B cell (primary cell): Measurements from ENCODE around the gene FMN1. TPM values are rescaled to one million over a fixed set of nuclear protein-coding genes. Genes with fewer than 3 reads are reported as not detected.

ENCODE experiments used
- ATAC-seq: fragments of 200-7000 bp; cut with Tn5 transposase; one replicate; pipeline ENCODE4 v1.10.0; 2021; ENCODE audit warnings: low read depth, mild to moderate bottlenecking, moderate number of reproducible peaks, moderate library complexity
- CTCF ChIA-PET: fragments of 350-600 bp; sonication (Branson Sonifier 250); formaldehyde crosslinking; loops from one replicate; lab custom pipeline; 2021; ENCODE audit warnings: antibody characterized with exemption, inconsistent platforms; lab: Charles Lee
- POLR2A ChIA-PET: fragments of 350-600 bp; sonication (Branson Sonifier 250); formaldehyde crosslinking; loops from one replicate; lab custom pipeline; 2021; ENCODE audit warnings: antibody characterized with exemption; lab: Charles Lee
- DNase-seq: peaks from one replicate; pipeline ENCODE4 v3.0.0; 2013
- H2AFZ ChIP-seq: 2 replicates; pipeline ENCODE4 v1.6.1; 2012; ENCODE audit warnings: mild to moderate bottlenecking, low read depth, low read length; ENCODE audit not compliant: insufficient read depth, poor library complexity, severe bottlenecking
- H3K27ac ChIP-seq, 2 donors: 1 replicate in 1 of 2; 2 replicates in 1 of 2; pipeline ENCODE4 v1.5.1; 2012 to 2013; ENCODE audit warnings: low read length in 2 of 2, mild to moderate bottlenecking in 2 of 2, moderate library complexity in 1 of 2
- H3K27me3 ChIP-seq, 4 experiments: fragments of 200-600 bp in 1 of 4; sonication (generic) in 1 of 4; replicated peaks in 1 of 4; 1 replicate in 2 of 4; 2 replicates in 2 of 4; pipeline versions ENCODE4 v1.6.1 to v1.7.0; 2013 to 2016; ENCODE audit warnings: low read length in 3 of 4, mild to moderate bottlenecking in 2 of 4, mixed read lengths in 1 of 4, moderate library complexity in 1 of 4; ENCODE audit not compliant: insufficient read depth in 4 of 4, control insufficient read depth in 3 of 4; ENCODE audit errors: control extremely low read depth in 1 of 4
- H3K36me3 ChIP-seq, 2 experiments: replicated peaks in 1 of 2; 1 replicate in 1 of 2; 2 replicates in 1 of 2; pipeline versions ENCODE4 v1.6.1 to v1.7.1; 2013; ENCODE audit warnings: low read length in 1 of 2; ENCODE audit not compliant: insufficient read depth in 2 of 2, control insufficient read depth in 1 of 2; ENCODE audit errors: control extremely low read depth in 1 of 2, extremely low read depth in 1 of 2
- H3K4me1 ChIP-seq, 2 donors: fragments of 200-600 bp in 1 of 2; sonication (generic) in 1 of 2; 1 replicate in 1 of 2; 2 replicates in 1 of 2; pipeline versions ENCODE4 v1.5.1 to v1.6.1; 2013 to 2017; ENCODE audit warnings: low read length in 2 of 2; ENCODE audit not compliant: control insufficient read depth in 2 of 2, insufficient read depth in 2 of 2
- H3K4me2 ChIP-seq: replicated peaks from 2 replicates; pipeline ENCODE3; 2012; ENCODE audit warnings: mild to moderate bottlenecking, low read depth, low read length; ENCODE audit not compliant: poor library complexity, severe bottlenecking
- H3K4me3 ChIP-seq, 5 experiments: fragments of 200-600 bp in 1 of 5; sonication (generic) in 1 of 5; 1 replicate in 3 of 5; 2 replicates in 2 of 5; pipeline versions ENCODE4 v1.5.1 to v1.7.0; 2011 to 2016; ENCODE audit warnings: low read length in 4 of 5, mild to moderate bottlenecking in 4 of 5, low read depth in 2 of 5, control low read depth in 1 of 5, moderate library complexity in 1 of 5; ENCODE audit not compliant: insufficient read depth in 1 of 5; ENCODE audit errors: control extremely low read depth in 1 of 5, extremely low read depth in 1 of 5
- H3K79me2 ChIP-seq: fragments of 200-600 bp; sonication (generic); one replicate; pipeline ENCODE4 v1.6.0; 2016; ENCODE audit warnings: low read length; ENCODE audit not compliant: control insufficient read depth, insufficient read depth
- H3K9ac ChIP-seq: fragments of 200-600 bp; sonication (generic); 2 replicates; pipeline ENCODE4 v1.6.1; 2017; ENCODE audit warnings: mild to moderate bottlenecking, low read length, moderate library complexity
- H3K9me3 ChIP-seq, 3 donors: one replicate each; pipeline versions ENCODE4 v1.6.1 to v1.7.1; 2013; ENCODE audit warnings: low read length in 2 of 3; ENCODE audit not compliant: control insufficient read depth in 2 of 3, insufficient read depth in 1 of 3; ENCODE audit errors: control extremely low read depth in 1 of 3
- H4K20me1 ChIP-seq: 2 replicates; pipeline ENCODE4 v1.6.0; 2012; ENCODE audit warnings: mild to moderate bottlenecking, low read length; ENCODE audit not compliant: insufficient read depth, control insufficient read depth, poor library complexity, severe bottlenecking
- H3K27ac Mint-ChIP-seq: one replicate; pipeline ENCODE4 v1.8.0; 2021; ENCODE audit warnings: mixed read lengths
- H3K27me3 Mint-ChIP-seq: one replicate; pipeline ENCODE4 v1.8.0; 2021; ENCODE audit warnings: mixed read lengths
- H3K4me1 Mint-ChIP-seq: one replicate; pipeline ENCODE4 v1.8.0; 2021; ENCODE audit warnings: mixed read lengths
- H3K4me3 Mint-ChIP-seq: one replicate; pipeline ENCODE4 v1.8.0; 2021; ENCODE audit warnings: mixed read lengths
- H3K9me3 Mint-ChIP-seq: one replicate; pipeline ENCODE4 v1.8.0; 2022; ENCODE audit warnings: mixed read lengths; ENCODE audit not compliant: insufficient read depth
- CTCF ChIP-seq: fragments of 200-600 bp; IDR thresholded peaks from one replicate; pipeline ENCODE4 v1.8.0; 2022; ENCODE audit warnings: antibody characterized with exemption, mild to moderate bottlenecking
- EZH2 ChIP-seq: IDR thresholded peaks from 2 replicates; pipeline ENCODE4 v1.6.1; 2012; ENCODE audit warnings: borderline replicate concordance, low read depth, mild to moderate bottlenecking, moderate library complexity, low read length; ENCODE audit not compliant: insufficient read depth, poor library complexity, severe bottlenecking
- WGBS: methylation state at CpG from one replicate; pipeline ENCODE4 v1.1.5; 2013; ENCODE audit warnings: missing lambda C conversion rate; ENCODE audit not compliant: insufficient coverage; 5-methylcytosine and 5-hydroxymethylcytosine counted together
- intact Hi-C: fragments of 100-400 bp; cut with micrococcal nuclease; formaldehyde crosslinking; loops from one replicate; pipeline ENCODE4 v1.10.0; 2022
- polyA plus RNA-seq: library from polyadenylated mRNA; depleted of rRNA; stranded (reverse); fragments of >200 nt; gene quantifications from 2 replicates; pipeline ENCODE4 v1.2.3, GENCODE V29; 2012
- total RNA-seq, 2 donors: library from RNA; stranded (reverse); fragments of 120-200 nt in 1 of 2; gene quantifications; 1 replicate in 1 of 2; 2 replicates in 1 of 2; pipeline versions ENCODE4 v1.2.3 to v1.2.4, GENCODE V29; 2013 to 2022

FMN1 gene
- total and polyA plus RNA-seq, 2 donors (not counting 1 experiment from before 2014, with no cell fraction given), result 0.21 to 0.96 TPM

GRCh38 chr15:32718821-32719716 lies 475.4 kb downstream of the FMN1 start:
- no peak for DNase-seq
- no peak overlapping the region for H3K27ac ChIP-seq

More at GRCh38 chr15:32718821-32719716, 475.4 kb downstream of the FMN1 start:
- Histone ChIP-seq H3K4me1 (peaks cover 31 to 32% of the 10 kb centered on the region in 2 donors), H2AFZ (peak overlapping the region; percentile 43), H3K4me3 (peak overlapping the region in 1 of 5 experiments; percentile 8), H3K36me3 (no peaks in the 10 kb centered on the region), H3K9me3 (peaks cover 0 to 16% (median 0%) of the 10 kb centered on the region in 3 donors), H3K4me2 (peak overlapping the region; percentile 65), H3K79me2 (no peaks in the 10 kb centered on the region), H4K20me1 (no peaks in the 10 kb centered on the region), H3K27me3 (peaks cover 0 to 53% (median 37%) of the 10 kb centered on the region in 4 experiments), H3K9ac (peak overlapping the region; percentile 29)
- Mint-ChIP-seq H3K9me3 (no peaks in the 10 kb centered on the region), H3K4me1 (peaks cover 36% of the 10 kb centered on the region), H3K27me3 (peaks cover 38% of the 10 kb centered on the region), H3K27ac (no peak overlapping the region), H3K4me3 (peak overlapping the region; percentile 37)
- TF ChIP-seq CTCF, result no peak
- TF ChIP-seq EZH2, result no peak
- ATAC-seq, result no peak
- POLR2A ChIA-PET, result no interaction called here
- intact Hi-C loops, result no loop called here
- WGBS, result 9% methylated on average over 67 of the region's 70 CpGs
- CTCF ChIA-PET, result no interaction called here
